Activated CD4-positive, alpha-beta T cell treated with anti-CD3 and anti-CD28 coated beads for 24 hours (primary cell): ENCODE results near the gene MRNIP.

Source experiments
- DNase-seq, 2 donors: peaks; one replicate each; pipeline ENCODE4 v3.0.0-alpha.2; 2020; ENCODE audit warnings: low read depth in 2 of 2

The MRNIP gene

GRCh38 chr5:179804555-179804947 is 54.1 kb downstream of the MRNIP start:
- no peak for DNase-seq

GRCh38 chr5:179803651-179804554 is 54.7 kb downstream of the MRNIP start:
- peak in 1 of 2 donors; percentile 58 for DNase-seq

- DNase-seq, result no peak
Measured at GRCh38 chr5:179802950-179803562, 55.6 kb downstream of the MRNIP start.

- no peak for DNase-seq
Measured at GRCh38 chr5:179802207-179802883, 56.3 kb downstream of the MRNIP start.

- peak; percentile 82 to 83 for DNase-seq
Measured at GRCh38 chr5:179801304-179802206, 57.1 kb downstream of the MRNIP start.

GRCh38 chr5:179800696-179801201 is 57.9 kb downstream of the MRNIP start:
- DNase-seq, result no peak

- no peak for DNase-seq
Measured at GRCh38 chr5:179800071-179800695, 58.4 kb downstream of the MRNIP start.

- no peak for DNase-seq
Measured at GRCh38 chr5:179799644-179799973, 59.0 kb downstream of the MRNIP start.

- no peak for DNase-seq
Measured at GRCh38 chr5:179798771-179799643, 59.6 kb downstream of the MRNIP start.

- DNase-seq, result no peak
Measured at GRCh38 chr5:179798144-179798770, 60.4 kb downstream of the MRNIP start.

GRCh38 chr5:179797741-179798140 is 60.9 kb downstream of the MRNIP start:
- no peak for DNase-seq

GRCh38 chr5:179796877-179797608 is 61.6 kb downstream of the MRNIP start:
- no peak for DNase-seq

- peak in 1 of 2 donors; percentile 55 for DNase-seq
Measured at GRCh38 chr5:179795863-179796833, 62.5 kb downstream of the MRNIP start.

- no peak for DNase-seq
Measured at GRCh38 chr5:179795049-179795862, 63.4 kb downstream of the MRNIP start.

GRCh38 chr5:179794575-179794974 is 64.0 kb downstream of the MRNIP start:
- DNase-seq, result no peak

GRCh38 chr5:179794171-179794570 is 64.4 kb downstream of the MRNIP start:
- DNase-seq, result no peak
